Gastrocnemius medialis (tissue), 4 donors: ENCODE data around the gene DCAF10. TPM values are rescaled to one million over a fixed set of nuclear protein-coding genes. Genes with fewer than 3 reads are reported as not detected.
"Not testable (repeated sequence)": the region's sequence is repeated elsewhere in the genome, so short reads cannot be mapped to it uniquely, and the experiment has no call there.

Source experiments
- ATAC-seq, 2 donors: fragments of 150-250 bp; one replicate each; pipeline ENCODE4 v1.9.1; 2016
- DNase-seq, 2 donors: peaks; one replicate each; pipeline ENCODE4 v3.0.0-alpha.2; 2019
- H3K27ac ChIP-seq, 4 donors: fragments of 200-600 bp; sonication (generic); 1 replicate in 1 of 4; 2 replicates in 3 of 4; pipeline ENCODE4 v1.5.1; 2016 to 2018; ENCODE audit warnings: mild to moderate bottlenecking in 2 of 4, moderate library complexity in 1 of 4
- H3K27me3 ChIP-seq, 3 donors: fragments of 200-600 bp; sonication (generic) in 2 of 3; 1 replicate in 1 of 3; 2 replicates in 2 of 3; pipeline versions ENCODE4 v1.5.1 to v1.6.0; 2016 to 2019; ENCODE audit warnings: mild to moderate bottlenecking in 1 of 3, moderate library complexity in 1 of 3
- H3K36me3 ChIP-seq, 2 donors: fragments of 200-600 bp; sonication (generic) in 1 of 2; one replicate each; pipeline ENCODE4 v1.5.1; 2017 to 2018
- H3K4me1 ChIP-seq, 2 donors: fragments of 200-600 bp; sonication (generic) in 1 of 2; one replicate each; pipeline ENCODE4 v1.5.1; 2016 to 2017; ENCODE audit warnings: mild to moderate bottlenecking in 2 of 2
- H3K4me3 ChIP-seq, 4 donors: fragments of 200-600 bp; sonication (generic) in 3 of 4; 1 replicate in 1 of 4; 2 replicates in 3 of 4; pipeline ENCODE4 v1.5.1; 2016 to 2019; ENCODE audit warnings: mild to moderate bottlenecking in 2 of 4
- H3K9me3 ChIP-seq, 3 donors: fragments of 200-600 bp; sonication (generic) in 2 of 3; 1 replicate in 1 of 3; 2 replicates in 2 of 3; pipeline ENCODE4 v1.5.1; 2016 to 2019
- CTCF ChIP-seq, 5 experiments: fragments of 450-650 bp in 3 of 5; fragments of 200-600 bp in 2 of 5; sonication (generic) in 2 of 5; IDR thresholded peaks in 4 of 5; conservative IDR thresholded peaks in 1 of 5; 1 replicate in 4 of 5; 2 replicates in 1 of 5; pipeline ENCODE4 v1.5.1; 2016 to 2019; ENCODE audit warnings: antibody characterized with exemption in 5 of 5, mild to moderate bottlenecking in 3 of 5, moderate library complexity in 3 of 5
- POLR2A ChIP-seq, 2 donors: fragments of 450-650 bp; IDR thresholded peaks; one replicate each; pipeline ENCODE4 v1.6.1; 2017; ENCODE audit warnings: antibody characterized with exemption in 2 of 2, mild to moderate bottlenecking in 2 of 2, moderate library complexity in 2 of 2
- in situ Hi-C, 4 donors: fragments of 200-750 bp; cut with MboI; loops; one replicate each; pipeline versions ENCODE4 v1.15.0 to v1.8.0; 2017; ENCODE audit warnings: low sequenced_read_pairs in 4 of 4
- intact Hi-C: fragments of 100-400 bp; cut with DNase I; formaldehyde crosslinking; loops from one replicate; pipeline ENCODE4 v1.15.1; 2023; ENCODE audit warnings: low total_unique reads
- total RNA-seq, 4 donors: library from RNA; depleted of rRNA; stranded (reverse); fragments of >200 nt; gene quantifications; one replicate each; pipeline versions ENCODE4 v1.1.0 to v1.2.3, GENCODE V29; 2016

The DCAF10 gene
- total RNA-seq, 4 donors from 2014 or later = 11.0 to 24.5 (median 17.0) TPM

DNA sequence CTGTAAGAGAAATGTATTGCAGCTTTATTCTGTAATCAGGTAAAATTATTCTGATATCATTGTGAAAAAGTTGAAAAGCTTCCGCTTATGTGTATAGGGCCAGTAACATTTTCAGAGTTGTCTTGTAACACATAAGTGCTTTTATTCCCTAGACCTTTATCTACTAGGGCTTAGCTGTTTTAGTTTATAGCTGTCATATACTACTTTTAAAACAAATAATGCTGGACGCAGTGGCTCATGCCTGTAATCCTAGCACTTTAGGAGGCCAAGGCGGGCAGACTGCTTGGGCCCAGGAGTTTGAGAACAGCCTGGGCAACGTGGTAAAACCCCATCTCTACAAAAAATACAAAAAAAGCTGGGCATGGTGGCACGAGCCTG is 70.2 kb downstream of the DCAF10 start:
- no peak overlapping the region for H3K27ac ChIP-seq
- H3K4me3 ChIP-seq = no peak overlapping the region
- peaks cover 0 to 4% of the 10 kb centered on the region in 2 donors for H3K36me3 ChIP-seq
- DNase-seq (no peak), ATAC-seq (no peak)
- no peaks in the 10 kb centered on the region for H3K27me3 ChIP-seq
- H3K9me3 ChIP-seq = no peaks in the 10 kb centered on the region
- H3K4me1 ChIP-seq = no peaks in the 10 kb centered on the region
- in situ Hi-C loops (no loop called here), intact Hi-C loops (no loop called here)
- no peak for TF ChIP-seq CTCF (IDR thresholded peaks at IDR 0.05 in 4 of 5, conservative IDR thresholded peaks at IDR 0.05 in 1 of 5)

GRCh38 chr9:37873955-37874354 is 73.4 kb downstream of the DCAF10 start:
- in situ Hi-C loops = no loop called here

GRCh38 chr9:37876376-37876775 is 75.8 kb downstream of the DCAF10 start:
- Histone ChIP-seq H3K4me3 (no peak overlapping the region), H3K9me3 (no peaks in the 10 kb centered on the region), H3K27me3 (no peaks in the 10 kb centered on the region), H3K27ac (no peak overlapping the region), H3K4me1 (no peaks in the 10 kb centered on the region), H3K36me3 (no peaks in the 10 kb centered on the region)
- DNase-seq (no peak), ATAC-seq (no peak)
- TF ChIP-seq POLR2A (IDR thresholded peaks at IDR 0.05) (no peak), CTCF (IDR thresholded peaks at IDR 0.05 in 4 of 5, conservative IDR thresholded peaks at IDR 0.05 in 1 of 5) (no peak)
- intact Hi-C loops (no loop called here), in situ Hi-C loops (loop anchor here in 1 of 4 donors (25.0 kb wide), 1 partner anchor 89 kb away; the partner anchor contains the start of gene EXOSC3)

More at GRCh38 chr9:37873955-37874354, 73.4 kb downstream of the DCAF10 start:
- Histone ChIP-seq H3K27ac (no peak overlapping the region), H3K9me3 (no peaks in the 10 kb centered on the region), H3K27me3 (no peaks in the 10 kb centered on the region), H3K4me3 (no peak overlapping the region), H3K4me1 (no peaks in the 10 kb centered on the region), H3K36me3 (no peaks in the 10 kb centered on the region)
- DNase-seq (no peak), ATAC-seq (no peak)
- intact Hi-C loops = no loop called here
- TF ChIP-seq POLR2A (IDR thresholded peaks at IDR 0.05) (no peak), CTCF (IDR thresholded peaks at IDR 0.05 in 4 of 5, conservative IDR thresholded peaks at IDR 0.05 in 1 of 5) (no peak)

DNA sequence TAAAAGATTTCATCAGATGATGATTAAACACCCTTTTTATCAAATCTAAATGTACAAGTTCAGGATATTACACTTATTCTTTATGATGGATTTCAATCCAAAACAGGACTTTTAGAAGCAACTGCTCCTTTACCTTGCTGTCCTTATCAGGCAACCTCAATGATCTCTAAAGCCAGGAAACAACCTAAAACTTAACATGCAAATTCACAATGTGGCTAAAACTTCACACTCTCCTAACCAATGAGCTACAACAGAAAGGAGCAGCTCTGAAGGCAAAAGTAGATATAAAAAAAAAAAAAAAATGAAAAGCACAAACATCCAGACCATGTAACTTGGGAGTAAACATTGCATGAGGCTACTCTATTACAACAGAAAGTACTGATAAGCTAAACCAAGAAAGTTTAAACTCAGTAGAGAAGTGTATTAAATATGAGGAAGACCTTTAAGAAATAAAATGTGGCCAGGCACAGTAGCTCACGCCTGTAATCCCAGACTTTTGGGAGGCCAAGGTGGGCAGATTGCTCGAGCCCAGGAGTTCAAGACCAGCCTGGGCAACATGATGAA is 80.4 kb downstream of the DCAF10 start:
- no peaks in the 10 kb centered on the region for H3K36me3 ChIP-seq
- no peak for DNase-seq
- in situ Hi-C loops (loop anchor here in 1 of 4 donors (25.0 kb wide), 1 partner anchor 94 kb away; the partner anchor contains the start of gene EXOSC3), intact Hi-C loops (no loop called here)
- H3K27ac ChIP-seq = no peak overlapping the region
- no peaks in the 10 kb centered on the region for H3K27me3 ChIP-seq
- H3K4me3 ChIP-seq = no peak overlapping the region
- H3K9me3 ChIP-seq = no peaks in the 10 kb centered on the region
- ATAC-seq = no peak
- TF ChIP-seq POLR2A (IDR thresholded peaks at IDR 0.05) = no peak
- TF ChIP-seq CTCF (IDR thresholded peaks at IDR 0.05 in 4 of 5, conservative IDR thresholded peaks at IDR 0.05 in 1 of 5) = no peak
- H3K4me1 ChIP-seq = no peaks in the 10 kb centered on the region

GRCh38 chr9:37887977-37888583 is 87.5 kb downstream of the DCAF10 start:
- DNase-seq, ATAC-seq, H3K27ac ChIP-seq, intact Hi-C loops, H3K4me1 ChIP-seq, H3K9me3 ChIP-seq, H3K4me3 ChIP-seq, H3K27me3 ChIP-seq, H3K36me3 ChIP-seq: not testable (repeated sequence)
- in situ Hi-C loops = loop anchor here in 1 of 4 donors (25.0 kb wide), 1 partner anchor 101 kb away; the partner anchor contains the start of gene EXOSC3
